GM13977 (cell line): ENCODE results near the gene CROCC2.

ENCODE experiments used
- DNase-seq: peaks from one replicate; pipeline ENCODE4 v3.0.0; 2012; ENCODE audit warnings: low spot score
- in situ Hi-C: fragments of 300-500 bp; cut with MboI; formaldehyde crosslinking; loops from one replicate; pipeline ENCODE4 v1.12.0; 2022; ENCODE audit warnings: low sequenced_read_pairs, low pct_unique_long_range_greater_than_20kb, mixed read lengths, inconsistent platforms; ENCODE audit not compliant: unreplicated experiment
- TF ChIP-seq, protein P1 (sequence below): IDR thresholded peaks from 2 replicates; pipeline ENCODE4 v1.5.1; 2012; ENCODE audit warnings: mild to moderate bottlenecking, control low read depth; ENCODE audit not compliant: insufficient read depth; ENCODE audit errors: extremely low read depth, missing control alignments

CROCC2 gene

DNA sequence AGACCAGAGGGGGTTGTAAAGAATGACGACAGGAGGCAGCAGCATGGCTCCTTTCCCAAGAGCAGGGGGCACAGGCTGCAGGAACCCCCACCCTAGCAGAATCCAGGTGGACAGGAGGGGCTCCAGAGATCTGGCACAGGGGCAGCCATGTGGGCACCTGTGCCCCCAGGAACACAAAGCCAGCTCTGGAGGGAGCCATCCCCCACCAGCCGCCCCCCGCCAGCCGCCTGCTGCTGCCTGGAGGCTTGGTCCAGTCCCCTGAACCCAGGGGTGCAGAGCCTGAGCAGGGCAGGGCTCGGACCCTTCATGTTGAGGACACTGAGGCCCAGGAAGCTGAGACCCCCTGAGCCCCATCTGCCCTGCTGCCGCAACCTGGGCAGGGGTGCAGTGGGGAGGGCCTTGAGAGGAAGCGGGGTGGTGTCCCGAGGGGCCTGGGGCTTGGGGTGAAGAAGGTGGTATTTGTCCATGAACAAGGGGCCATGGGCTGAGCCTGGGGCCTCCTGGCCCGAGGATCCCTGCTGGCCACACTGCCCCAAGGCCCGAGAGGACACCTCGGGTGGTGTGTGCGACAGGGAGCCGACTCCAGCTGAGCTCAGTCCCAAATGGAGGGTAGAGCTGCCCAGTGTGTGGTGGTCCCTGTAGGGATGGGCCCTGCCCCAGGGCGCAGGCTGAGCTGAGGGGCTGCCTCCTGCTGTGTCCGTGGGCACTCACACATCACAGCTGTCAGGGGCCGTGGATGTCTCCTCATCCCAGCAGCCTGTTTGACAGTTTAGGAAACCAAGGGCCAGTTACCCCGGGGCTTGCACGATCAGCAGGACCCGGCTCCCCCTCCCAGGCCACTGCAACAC, 52.5 kb downstream of the CROCC2 start:
- DNase-seq, result no peak
- in situ Hi-C loops, result no loop called here
- TF ChIP-seq, protein P1, sequence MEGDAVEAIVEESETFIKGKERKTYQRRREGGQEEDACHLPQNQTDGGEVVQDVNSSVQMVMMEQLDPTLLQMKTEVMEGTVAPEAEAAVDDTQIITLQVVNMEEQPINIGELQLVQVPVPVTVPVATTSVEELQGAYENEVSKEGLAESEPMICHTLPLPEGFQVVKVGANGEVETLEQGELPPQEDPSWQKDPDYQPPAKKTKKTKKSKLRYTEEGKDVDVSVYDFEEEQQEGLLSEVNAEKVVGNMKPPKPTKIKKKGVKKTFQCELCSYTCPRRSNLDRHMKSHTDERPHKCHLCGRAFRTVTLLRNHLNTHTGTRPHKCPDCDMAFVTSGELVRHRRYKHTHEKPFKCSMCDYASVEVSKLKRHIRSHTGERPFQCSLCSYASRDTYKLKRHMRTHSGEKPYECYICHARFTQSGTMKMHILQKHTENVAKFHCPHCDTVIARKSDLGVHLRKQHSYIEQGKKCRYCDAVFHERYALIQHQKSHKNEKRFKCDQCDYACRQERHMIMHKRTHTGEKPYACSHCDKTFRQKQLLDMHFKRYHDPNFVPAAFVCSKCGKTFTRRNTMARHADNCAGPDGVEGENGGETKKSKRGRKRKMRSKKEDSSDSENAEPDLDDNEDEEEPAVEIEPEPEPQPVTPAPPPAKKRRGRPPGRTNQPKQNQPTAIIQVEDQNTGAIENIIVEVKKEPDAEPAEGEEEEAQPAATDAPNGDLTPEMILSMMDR, result no peak

DNA sequence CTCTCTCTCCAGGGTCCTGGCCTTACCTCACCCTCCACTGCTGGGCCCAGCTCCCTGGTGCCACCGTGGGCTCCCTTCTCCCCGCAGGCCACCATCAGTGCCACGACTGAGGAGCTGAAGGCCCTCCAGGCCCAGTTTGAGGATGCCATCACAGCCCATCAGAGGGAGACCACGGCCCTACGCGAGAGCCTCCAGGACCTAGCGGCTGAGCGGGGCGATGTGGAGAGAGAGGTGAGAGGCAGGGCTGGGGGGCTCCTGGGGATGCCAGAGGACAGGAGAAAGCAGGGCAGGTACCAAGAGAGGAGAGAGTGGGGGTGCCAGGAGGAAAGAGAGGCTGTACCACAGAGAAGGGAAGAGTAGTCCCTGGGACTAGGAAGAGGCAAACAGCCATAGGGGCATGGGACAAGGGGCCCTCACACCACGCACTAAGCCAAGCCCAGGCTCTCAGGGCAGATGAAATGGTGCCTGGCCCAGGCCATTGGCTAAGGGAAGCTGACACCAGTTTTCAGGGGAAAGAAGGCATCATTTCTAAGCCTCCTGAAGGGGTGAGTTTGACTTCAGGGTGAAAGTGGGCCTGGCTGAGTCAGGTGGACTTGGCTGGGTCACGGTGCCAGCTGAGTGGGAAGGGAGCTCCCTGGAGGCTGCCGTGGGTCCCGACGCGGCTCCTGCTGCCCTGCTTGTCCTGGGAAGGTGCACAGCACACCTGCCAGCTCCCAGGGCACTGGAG, 53.2 kb downstream of the CROCC2 start:
- in situ Hi-C loops, result no loop called here
- no peak for DNase-seq
- TF ChIP-seq, protein P1, result no peak

DNA sequence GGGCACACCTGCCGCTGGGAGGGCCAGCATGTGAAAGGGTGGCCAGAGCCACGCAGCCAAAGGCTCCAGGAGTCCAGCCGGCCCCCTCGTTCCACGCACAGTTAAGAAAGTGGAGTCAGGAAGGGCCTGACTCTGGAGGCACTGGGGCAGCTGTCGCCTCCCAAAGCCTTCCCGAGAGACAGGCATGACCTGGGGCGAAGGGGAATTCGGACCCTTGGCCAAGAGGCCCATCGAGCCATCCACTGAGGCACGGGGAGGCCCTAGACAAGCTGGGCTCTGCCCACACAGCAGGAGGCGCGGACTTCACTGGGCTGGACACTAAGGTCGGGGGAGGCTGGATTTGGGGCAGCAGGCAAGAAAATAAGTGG, 53.8 kb downstream of the CROCC2 start:
- TF ChIP-seq, protein P1, result no peak
- in situ Hi-C loops, result no loop called here
- DNase-seq, result no peak

DNA sequence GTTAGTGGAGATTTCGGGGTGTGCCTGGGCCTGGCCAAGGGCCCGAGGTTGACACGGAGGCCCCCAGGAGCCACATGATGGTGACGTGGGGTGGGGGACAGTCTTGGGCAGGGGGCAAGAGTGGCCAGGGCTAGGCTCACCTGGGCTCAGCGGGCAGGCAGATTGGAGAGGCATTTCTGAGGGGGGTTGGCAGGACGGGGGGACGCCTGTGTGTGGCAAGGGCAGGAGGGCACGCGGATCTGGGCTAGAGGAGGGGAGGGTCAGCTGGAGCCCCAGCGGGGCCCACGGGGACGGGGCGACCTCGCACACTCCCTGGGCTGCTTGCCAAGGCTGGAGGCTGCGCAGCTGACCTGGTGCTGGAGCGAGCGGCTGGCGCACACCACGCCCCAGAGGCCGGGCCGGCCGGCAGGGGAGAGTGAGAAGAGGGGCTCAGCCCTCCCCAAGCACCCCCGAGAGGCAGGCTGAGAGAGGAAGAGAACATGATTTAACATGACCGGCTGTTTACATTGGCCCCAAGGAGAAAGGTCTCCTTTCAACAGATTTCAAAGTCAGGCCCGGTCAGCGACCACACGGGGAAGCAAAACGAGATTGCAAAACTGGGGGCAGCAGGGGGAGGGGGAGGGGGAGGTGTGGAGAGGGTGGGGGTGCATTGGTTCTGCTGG, 54.3 kb downstream of the CROCC2 start:
- TF ChIP-seq, protein P1, result no peak
- no peak for DNase-seq
- in situ Hi-C loops, result no loop called here

DNA sequence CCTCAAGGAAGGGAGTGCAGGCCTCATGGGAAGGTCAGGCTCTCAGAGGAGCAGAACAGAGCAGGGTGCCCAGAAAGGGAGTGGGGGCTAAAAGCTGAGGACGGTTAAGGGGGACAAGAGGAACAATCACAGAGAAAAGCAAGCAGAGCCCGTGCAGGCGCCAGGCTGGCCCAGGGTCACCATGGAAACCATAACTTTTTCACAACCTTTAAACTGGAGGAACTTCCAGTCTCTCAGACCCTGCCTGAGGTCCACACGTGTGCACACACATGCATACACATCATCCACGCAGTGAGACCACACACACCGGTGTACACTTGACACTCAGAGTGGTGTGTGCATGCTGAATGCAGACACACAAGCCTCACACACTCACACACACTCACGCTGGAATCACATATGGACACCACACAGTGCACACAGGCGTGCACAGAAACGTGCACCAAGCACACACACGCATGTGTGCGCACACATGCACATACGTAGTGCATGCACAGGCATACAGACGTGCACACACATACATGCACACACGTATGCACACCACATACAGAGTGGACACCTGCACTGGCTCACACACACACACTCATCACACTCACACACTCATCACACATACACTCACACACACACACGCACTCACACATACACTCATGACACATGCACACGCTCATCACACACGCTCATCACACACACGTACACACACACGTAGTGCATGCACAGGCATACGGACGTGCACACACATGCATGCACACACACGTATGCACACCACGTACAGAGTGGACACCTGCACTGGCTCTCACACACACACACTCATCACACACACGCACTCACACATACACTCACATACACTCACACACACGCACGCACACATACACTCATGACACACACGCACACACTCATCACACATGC, 55.1 kb downstream of the CROCC2 start:
- TF ChIP-seq, protein P1, result no peak
- in situ Hi-C loops, result no loop called here
- no peak for DNase-seq

DNA sequence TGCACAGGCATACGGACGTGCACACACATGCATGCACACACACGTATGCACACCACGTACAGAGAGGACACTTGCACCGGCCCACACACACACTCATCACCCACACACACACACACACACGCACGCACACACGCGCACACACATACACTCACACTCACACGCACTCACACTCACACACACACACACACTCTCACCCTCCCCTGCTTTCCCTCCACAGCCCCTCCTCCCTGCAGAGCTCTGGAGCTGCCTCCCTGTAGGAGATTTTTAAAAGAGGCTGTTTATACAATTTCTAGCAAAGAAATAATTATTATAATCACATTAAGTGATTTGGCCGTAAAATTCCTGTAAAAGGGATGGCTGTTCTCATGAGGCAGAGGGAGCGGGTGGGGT, 55.8 kb downstream of the CROCC2 start:
- TF ChIP-seq, protein P1, result no peak
- no peak for DNase-seq
- in situ Hi-C loops, result no loop called here
